ENCODE results near the gene TGFBR2. TPM values are rescaled to one million over a fixed set of nuclear protein-coding genes. Genes with fewer than 3 reads are reported as not detected.
A peak's percentile ranks its signal among the peaks of the same experiment; 100 is the strongest.

The TGFBR2 gene
- polyA plus RNA-seq, 3 donors: 46.6 to 60.3 (median 57.0) TPM

DNA sequence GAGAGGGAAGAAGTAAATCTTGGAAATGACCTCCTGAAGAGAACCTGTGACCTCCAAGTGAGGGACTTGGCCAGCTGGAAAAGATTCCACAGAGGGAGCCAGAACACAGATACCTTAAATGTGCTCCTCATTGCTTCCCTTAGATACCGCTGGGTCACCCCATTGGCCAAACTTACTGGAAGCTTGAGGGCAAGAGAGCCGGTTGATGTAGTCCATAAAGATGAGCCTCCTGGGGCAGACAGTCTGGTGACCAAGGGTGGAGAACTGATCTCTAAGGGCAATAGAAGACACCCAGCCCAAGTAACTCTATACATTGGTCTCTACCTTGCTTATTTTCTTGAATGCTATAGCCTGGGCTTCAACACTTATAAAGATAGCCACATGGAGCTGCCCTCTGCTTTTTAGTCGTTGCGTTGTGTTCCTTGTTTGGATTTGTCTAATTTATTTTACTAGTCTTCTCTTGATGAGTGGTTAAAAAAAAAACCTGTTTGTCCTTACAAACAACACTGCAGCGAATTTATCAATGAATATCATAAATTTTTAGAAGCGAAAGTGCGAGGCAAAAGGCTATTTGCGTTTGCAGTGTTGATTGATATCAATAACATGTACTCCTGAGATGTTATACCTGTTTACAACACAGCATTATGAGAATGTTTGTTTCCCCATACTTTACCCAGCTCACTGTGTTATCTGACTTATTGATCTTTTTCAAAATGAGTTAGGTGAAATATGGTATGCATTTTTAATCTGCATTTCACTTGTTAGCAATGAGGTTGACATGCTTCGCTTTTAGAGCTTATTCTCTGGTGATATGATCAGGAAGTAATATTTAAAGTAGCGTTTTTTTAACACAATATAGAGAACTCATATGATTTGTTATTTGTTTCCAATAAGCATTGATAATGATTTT is 31.2 kb downstream of the TGFBR2 start:
- no peak overlapping the region for H3K4me3 ChIP-seq (replicated peaks in 1 of 3; ENCODE audit: low read depth in 2 of 3, low read length in 3 of 3)
- intact Hi-C loops (cut with micrococcal nuclease): no loop called here
- TF ChIP-seq, protein P1, sequence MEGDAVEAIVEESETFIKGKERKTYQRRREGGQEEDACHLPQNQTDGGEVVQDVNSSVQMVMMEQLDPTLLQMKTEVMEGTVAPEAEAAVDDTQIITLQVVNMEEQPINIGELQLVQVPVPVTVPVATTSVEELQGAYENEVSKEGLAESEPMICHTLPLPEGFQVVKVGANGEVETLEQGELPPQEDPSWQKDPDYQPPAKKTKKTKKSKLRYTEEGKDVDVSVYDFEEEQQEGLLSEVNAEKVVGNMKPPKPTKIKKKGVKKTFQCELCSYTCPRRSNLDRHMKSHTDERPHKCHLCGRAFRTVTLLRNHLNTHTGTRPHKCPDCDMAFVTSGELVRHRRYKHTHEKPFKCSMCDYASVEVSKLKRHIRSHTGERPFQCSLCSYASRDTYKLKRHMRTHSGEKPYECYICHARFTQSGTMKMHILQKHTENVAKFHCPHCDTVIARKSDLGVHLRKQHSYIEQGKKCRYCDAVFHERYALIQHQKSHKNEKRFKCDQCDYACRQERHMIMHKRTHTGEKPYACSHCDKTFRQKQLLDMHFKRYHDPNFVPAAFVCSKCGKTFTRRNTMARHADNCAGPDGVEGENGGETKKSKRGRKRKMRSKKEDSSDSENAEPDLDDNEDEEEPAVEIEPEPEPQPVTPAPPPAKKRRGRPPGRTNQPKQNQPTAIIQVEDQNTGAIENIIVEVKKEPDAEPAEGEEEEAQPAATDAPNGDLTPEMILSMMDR (IDR thresholded peaks at IDR 0.05): no peak

DNA sequence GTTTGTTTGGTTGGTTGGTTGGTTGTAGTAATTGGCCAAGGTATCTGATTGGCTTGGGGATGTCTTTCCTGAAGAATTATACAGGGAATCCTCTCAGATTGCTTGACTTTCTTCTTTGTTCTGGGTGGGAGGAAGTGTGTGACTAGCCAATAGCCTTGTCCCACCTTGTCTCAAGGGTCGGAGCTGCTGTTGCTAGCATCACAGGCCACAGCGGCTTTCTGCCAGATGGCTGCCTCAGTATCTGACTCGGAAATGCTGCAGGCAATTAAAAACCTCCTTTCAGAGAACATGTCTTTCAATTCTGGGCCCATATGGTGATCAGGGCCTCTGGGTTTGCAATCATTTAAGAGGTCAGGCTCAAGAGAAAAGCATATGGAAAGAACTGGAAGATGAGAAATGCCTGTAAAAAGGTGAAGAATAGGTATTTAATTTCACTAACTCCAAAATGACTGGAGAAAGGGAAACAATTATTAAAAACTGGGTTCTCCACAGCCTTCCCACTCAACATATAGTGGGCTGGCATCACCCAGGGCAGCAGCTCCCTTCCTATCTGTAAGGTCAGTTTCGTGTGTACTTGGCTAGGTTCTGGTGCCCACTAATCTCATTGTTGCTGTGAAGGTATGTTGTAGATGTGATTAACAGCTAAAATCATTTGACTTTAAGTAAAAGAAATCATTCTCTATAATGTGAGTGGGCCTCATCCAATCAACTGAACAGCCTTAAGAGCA is 32.4 kb downstream of the TGFBR2 start:
- Histone ChIP-seq H3K36me3 (replicated peaks in 1 of 2; ENCODE audit: control insufficient read depth in 1 of 2, insufficient read depth in 2 of 2, low read length in 2 of 2) (peaks cover 0 to 13% of the 10 kb centered on the region in 2 donors), H3K79me2 (ENCODE audit: insufficient read depth, low read length) (peaks cover 100% of the 10 kb centered on the region), H4K20me1 (ENCODE audit: insufficient read depth, low read length) (peaks cover 84% of the 10 kb centered on the region), H3K27ac (ENCODE audit: low read depth in 1 of 2, low read length in 2 of 2) (peak overlapping the region in 1 of 2 donors; percentile 51), H3K4me3 (replicated peaks in 1 of 3; ENCODE audit: low read depth in 2 of 3, low read length in 3 of 3) (no peak overlapping the region), H2AFZ (ENCODE audit: insufficient read depth, low read depth, low read length, poor library complexity, severe bottlenecking) (no peak overlapping the region), H3K9ac (ENCODE audit: insufficient read depth, low read length, poor library complexity, severe bottlenecking) (no peak overlapping the region), H3K4me1 (ENCODE audit: control insufficient read depth in 1 of 2, insufficient read depth in 2 of 2, low read length in 2 of 2) (peaks cover 67 to 79% of the 10 kb centered on the region in 2 donors), H3K4me2 (replicated peaks; ENCODE audit: extremely low read depth, low read length, poor library complexity, severe bottlenecking) (no peak overlapping the region), H3K9me3 (replicated peaks in 1 of 2; ENCODE audit: control insufficient read depth in 1 of 2, insufficient read depth in 1 of 2, low read length in 2 of 2) (no peaks in the 10 kb centered on the region), H3K27me3 (ENCODE audit: control insufficient read depth in 2 of 2, insufficient read depth in 2 of 2, low read length in 2 of 2) (no peaks in the 10 kb centered on the region)
- DNase-seq: no peak
- Mint-ChIP-seq H3K27ac (peak overlapping the region in 3 of 7 donors; percentile 36 to 75 (median 41)), H3K4me1 (peaks cover 77% of the 10 kb centered on the region), H3K36me3 (peaks cover 40 to 42% of the 10 kb centered on the region in 2 donors), H3K4me3 (no peak overlapping the region), H3K27me3 (ENCODE audit: low read depth in 3 of 3) (no peaks in the 10 kb centered on the region), H3K9me3 (peaks cover 0 to 2% (median 0%) of the 10 kb centered on the region in 7 donors)
- intact Hi-C loops (cut with micrococcal nuclease): no loop called here
- TF ChIP-seq, protein P1 (IDR thresholded peaks at IDR 0.05): no peak
- 100% methylated on average over 2 of the region's 4 CpGs for WGBS (ENCODE audit: insufficient coverage)

More for the DNA sequence above, 31.2 kb downstream of the TGFBR2 start:
- 100% methylated on average over 2 of the region's 10 CpGs for WGBS (ENCODE audit: insufficient coverage)
- no peak for DNase-seq
- Histone ChIP-seq H3K4me1 (ENCODE audit: control insufficient read depth in 1 of 2, insufficient read depth in 2 of 2, low read length in 2 of 2) (peaks cover 69 to 79% of the 10 kb centered on the region in 2 donors), H3K79me2 (ENCODE audit: insufficient read depth, low read length) (peaks cover 100% of the 10 kb centered on the region), H3K36me3 (replicated peaks in 1 of 2; ENCODE audit: control insufficient read depth in 1 of 2, insufficient read depth in 2 of 2, low read length in 2 of 2) (peaks cover 0 to 21% of the 10 kb centered on the region in 2 donors), H3K27me3 (ENCODE audit: control insufficient read depth in 2 of 2, insufficient read depth in 2 of 2, low read length in 2 of 2) (no peaks in the 10 kb centered on the region), H3K9me3 (replicated peaks in 1 of 2; ENCODE audit: control insufficient read depth in 1 of 2, insufficient read depth in 1 of 2, low read length in 2 of 2) (no peaks in the 10 kb centered on the region), H3K27ac (ENCODE audit: low read depth in 1 of 2, low read length in 2 of 2) (peak overlapping the region in 1 of 2 donors; percentile 3), H3K4me2 (replicated peaks; ENCODE audit: extremely low read depth, low read length, poor library complexity, severe bottlenecking) (no peak overlapping the region), H3K9ac (ENCODE audit: insufficient read depth, low read length, poor library complexity, severe bottlenecking) (no peak overlapping the region), H4K20me1 (ENCODE audit: insufficient read depth, low read length) (peaks cover 80% of the 10 kb centered on the region), H2AFZ (ENCODE audit: insufficient read depth, low read depth, low read length, poor library complexity, severe bottlenecking) (no peak overlapping the region)
- peaks cover 43 to 48% of the 10 kb centered on the region in 2 donors for H3K36me3 Mint-ChIP-seq
- peaks cover 74% of the 10 kb centered on the region for H3K4me1 Mint-ChIP-seq
- peak overlapping the region in 2 of 7 donors; percentile 46 to 70 for H3K27ac Mint-ChIP-seq
- H3K9me3 Mint-ChIP-seq: peaks cover 0 to 2% (median 0%) of the 10 kb centered on the region in 7 donors
- H3K4me3 Mint-ChIP-seq: no peak overlapping the region
- H3K27me3 Mint-ChIP-seq (ENCODE audit: low read depth in 3 of 3): no peaks in the 10 kb centered on the region

Data from CD14-positive monocyte (primary cell).